CD1c-positive myeloid dendritic cell (primary cell): ENCODE data around the gene RBBP8NL.
A peak's percentile ranks its signal among the peaks of the same experiment; 100 is the strongest.

Experiments
- DNase-seq: peaks from one replicate; pipeline ENCODE4 v3.0.0-alpha.2; 2016; ENCODE audit errors: extremely low spot score

Gene RBBP8NL

GRCh38 chr20:62393335-62393665 lies 34.0 kb downstream of the RBBP8NL start:
- DNase-seq: no peak

DNA sequence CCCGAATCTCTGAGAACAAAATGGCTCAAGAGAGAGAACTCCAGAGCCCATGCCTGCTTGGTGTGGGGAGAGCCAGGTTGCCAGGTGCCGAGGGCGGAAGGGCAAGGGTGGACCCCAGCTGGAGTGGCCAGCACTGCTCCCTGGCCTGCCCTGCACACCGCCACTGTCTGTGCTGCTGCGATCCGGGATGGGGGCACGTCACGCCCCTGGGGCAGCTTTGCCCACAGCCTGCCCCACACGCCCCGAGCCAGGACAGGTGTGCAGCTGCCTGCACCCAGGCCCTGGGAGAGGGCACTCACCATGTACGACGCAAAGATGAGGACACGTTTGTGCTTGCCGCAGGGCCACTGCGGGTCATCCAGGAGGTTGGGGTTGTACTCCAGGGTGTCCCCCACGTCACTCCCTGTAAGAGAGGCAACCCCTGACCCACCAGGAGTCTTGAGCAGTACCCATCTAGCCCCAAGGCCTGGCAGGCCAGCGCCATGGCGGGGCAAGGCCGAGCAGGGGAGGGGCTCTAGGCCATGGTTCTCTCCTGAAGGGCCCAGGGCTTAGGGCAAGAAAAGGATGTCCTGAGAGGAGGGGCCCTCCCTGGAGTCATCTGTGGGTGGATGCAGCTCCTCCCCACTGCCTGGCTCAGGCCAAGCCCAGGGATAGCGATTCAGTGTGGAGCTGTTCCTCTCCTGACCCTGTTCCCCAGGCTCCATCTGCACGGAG lies 34.6 kb downstream of the RBBP8NL start:
- no peak for DNase-seq

GRCh38 chr20:62392077-62392418 lies 35.3 kb downstream of the RBBP8NL start:
- DNase-seq: no peak

- no peak for DNase-seq
These were observed 35.9 kb downstream of the RBBP8NL start for GRCh38 chr20:62391165-62392076.

DNA sequence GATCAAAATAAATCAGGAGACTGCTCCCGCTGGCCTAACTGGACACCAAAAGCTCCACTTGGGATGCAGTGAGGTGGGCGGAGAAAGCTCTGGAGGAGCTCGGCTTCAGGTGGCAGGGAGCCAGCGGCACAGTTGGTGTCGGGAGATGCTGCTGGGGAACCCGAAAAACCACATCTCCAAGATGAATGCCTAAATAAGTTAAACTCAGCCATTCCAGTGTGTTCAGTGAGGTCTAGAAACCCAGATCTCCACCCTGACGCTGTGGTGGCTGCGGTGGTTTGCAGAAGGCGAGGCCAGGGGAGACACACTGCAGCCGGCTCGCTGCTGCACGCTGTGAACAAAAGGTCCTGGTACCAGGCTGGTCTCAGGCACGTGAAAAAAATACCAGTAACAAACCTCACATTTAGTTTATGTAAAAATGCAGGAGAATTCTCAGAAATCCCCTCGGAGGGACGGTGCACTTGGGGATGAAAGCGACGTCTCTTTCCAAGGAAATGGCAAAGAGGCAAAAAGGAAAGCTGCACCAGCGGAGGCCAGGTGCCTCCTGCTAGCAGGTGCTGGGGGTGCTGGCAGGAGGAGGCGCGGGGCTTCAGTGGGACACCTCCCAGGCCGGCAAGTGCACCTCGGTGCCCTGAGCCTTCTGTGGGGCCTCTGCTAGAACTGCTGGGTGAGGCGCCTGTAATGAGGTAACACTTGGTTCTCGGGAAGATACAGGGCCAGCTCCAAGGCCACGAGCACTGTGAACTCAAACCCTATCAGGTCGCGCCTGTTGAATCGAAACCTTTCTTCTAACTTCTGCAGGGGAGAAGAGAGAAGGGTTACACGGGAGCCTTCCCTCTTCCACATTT lies 36.8 kb downstream of the RBBP8NL start:
- no peak for DNase-seq

GRCh38 chr20:62389601-62390087 lies 37.7 kb downstream of the RBBP8NL start:
- DNase-seq: no peak

- DNase-seq: no peak
These were observed 38.3 kb downstream of the RBBP8NL start for GRCh38 chr20:62388839-62389600.

GRCh38 chr20:62387933-62388635 lies 39.3 kb downstream of the RBBP8NL start:
- DNase-seq: no peak

DNA sequence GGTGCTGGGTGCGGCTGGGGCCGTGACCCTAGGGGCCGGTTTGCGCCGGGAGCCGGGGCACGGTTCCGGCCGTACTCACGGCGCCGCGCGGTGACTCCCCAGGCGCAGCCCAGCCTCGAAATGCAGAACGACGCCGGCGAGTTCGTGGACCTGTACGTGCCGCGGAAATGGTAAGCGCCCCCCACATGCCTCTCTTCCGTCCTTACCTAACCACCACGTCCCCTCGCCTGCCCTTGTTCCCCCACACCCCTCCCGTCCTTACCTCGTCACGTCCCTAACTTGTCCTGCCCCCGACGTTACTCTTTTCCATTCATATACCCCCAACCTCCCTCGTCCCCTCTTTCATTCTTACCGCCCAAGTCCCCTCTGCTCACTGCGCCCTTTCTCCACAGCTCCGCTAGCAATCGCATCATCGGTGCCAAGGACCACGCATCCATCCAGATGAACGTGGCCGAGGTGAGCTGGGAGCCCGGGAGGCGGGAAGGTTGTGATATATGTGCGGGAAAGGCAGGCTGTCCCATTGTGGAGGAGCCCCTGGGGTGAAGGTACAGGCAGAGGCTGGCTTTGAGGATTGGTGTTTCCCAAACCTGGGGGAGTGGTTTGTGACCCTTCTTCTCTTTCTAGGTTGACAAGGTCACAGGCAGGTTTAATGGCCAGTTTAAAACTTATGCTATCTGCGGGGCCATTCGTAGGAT lies 40.0 kb downstream of the RBBP8NL start:
- no peak for DNase-seq

DNA sequence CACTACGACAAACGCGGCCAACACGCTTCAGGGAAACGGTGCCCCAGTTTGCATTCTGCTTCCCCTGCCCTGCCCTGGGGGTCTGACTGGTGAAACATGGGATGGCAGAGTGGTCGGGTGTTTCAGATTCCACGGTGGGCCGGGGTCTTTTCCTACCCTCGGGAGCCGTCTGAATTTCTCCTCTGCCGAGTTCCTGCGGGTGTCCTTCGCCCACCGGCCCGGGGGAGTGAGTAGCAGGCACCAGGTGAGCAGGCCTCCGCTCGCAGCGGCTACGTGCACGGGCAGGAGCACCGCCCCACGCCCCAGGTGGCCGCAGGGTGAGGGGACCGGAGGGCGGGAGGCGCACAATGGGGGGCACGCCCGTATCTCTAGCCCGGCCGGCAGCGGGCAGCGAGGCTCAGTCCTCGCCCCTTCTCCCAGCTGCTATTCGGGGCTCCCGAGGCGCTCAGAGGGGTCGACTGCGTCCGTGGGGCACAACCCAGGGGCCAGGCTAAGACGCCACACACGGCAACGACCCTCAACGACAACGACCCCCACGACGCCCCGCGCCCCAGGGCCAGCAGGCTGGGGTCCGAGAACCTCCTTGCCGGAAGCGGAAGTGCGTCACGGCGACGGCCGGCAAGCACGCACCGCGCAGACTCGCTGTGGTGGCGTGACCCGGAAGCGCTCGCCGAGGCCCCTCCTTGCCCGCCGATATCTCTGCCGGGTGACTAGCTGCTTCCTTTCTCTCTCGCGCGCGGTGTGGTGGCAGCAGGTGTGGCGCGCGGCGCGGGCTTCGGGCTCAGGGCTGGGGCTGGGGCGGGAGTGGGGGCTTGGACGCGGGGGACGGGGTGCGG lies 40.7 kb downstream of the RBBP8NL start, which contains the start of gene RPS21:
Gene RPS21 (plus strand): TSS at position 721 of the 836 bp plus-strand sequence. CDS start 236 bp downstream, outside the sequence.
- DNase-seq: peak; percentile 96

DNA sequence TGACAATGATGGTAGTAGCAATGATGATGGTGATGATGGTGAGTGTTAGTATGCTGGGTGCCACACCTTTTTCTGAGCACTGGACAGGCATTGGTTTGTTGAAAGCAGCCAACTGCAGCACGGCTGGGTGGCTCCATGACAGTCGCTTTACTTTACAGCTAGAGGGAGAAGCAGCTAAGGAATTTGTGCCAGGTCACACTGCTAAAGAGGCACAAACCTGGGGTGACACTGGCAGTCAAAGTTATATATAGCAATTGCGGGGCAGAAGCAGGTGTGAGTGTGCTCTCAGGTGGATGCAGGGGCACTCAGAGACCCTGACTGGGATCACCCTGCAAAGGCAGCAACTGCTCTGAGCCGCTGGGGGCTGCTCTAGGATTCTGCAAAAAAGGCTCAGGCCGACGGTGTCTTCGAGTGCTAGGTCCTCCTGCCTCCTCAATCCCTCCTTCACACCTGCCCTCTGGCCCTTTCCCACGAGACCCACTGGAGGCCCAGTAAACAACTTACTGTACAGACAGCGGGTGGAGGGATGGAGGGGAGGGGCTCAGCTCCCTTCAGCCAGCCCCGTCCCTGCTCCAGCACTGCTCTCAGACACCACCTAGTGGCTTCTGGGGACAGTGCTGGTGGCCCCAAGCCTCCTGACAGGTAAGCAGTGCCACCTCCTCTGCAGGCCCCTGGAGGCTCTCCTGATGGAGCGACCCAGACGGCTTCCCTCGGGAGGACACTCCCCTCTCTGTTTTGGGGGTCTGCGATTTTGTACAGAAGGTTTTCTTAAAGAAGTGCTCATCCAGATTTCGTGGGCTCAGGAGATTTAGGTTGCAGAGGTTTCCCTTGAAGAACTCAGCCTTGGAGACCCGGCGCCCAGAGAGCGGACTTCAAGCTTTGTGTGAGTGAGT lies 44.8 kb downstream of the RBBP8NL start:
- peak; percentile 76 for DNase-seq

- DNase-seq: no peak
These were observed 45.5 kb downstream of the RBBP8NL start for GRCh38 chr20:62381842-62382241.

- DNase-seq: no peak
These were observed 46.0 kb downstream of the RBBP8NL start for GRCh38 chr20:62381202-62381797.

- DNase-seq: no peak
These were observed 49.1 kb downstream of the RBBP8NL start for GRCh38 chr20:62378215-62378614.

DNA sequence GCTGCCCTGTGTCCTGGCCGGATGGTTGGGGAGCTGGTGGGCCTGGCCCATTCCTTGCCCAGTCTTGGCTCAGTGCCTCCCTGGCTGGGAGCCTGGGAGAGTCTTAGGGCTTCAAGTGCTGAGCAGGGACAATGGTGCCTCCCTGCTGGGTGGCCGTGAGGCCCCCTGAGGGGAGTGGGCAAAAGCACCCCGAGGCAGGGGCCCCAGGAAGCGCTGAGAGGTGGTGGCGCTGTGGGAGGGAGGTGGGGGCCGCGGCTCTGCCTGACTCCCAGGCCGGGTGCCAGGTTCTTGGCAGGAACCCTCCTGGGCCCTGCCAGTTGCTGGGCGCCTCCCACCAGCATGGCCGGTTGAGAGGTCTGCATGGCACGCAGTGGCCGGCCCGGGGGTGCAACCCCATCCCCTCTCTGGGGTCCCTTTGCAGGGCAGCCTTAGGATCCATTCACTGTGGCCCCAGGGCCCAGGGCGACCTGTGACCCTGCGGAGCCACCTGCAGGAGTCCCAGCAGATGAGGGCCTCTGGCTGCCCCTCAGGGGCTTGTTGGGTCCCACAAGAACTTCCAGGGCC lies 49.6 kb downstream of the RBBP8NL start:
- DNase-seq: no peak

- no peak for DNase-seq
These were observed 50.3 kb downstream of the RBBP8NL start for GRCh38 chr20:62377064-62377461.
